AG04449 (cell line): Measurements from ENCODE around the gene MBTPS1.

Source experiments
- CTCF ChIA-PET: fragments of 350-600 bp; formaldehyde crosslinking; extraction: SDS; loops from one replicate; lab custom pipeline; 2021; ENCODE audit warnings: antibody characterized with exemption; lab: Yijun Ruan, JAX
- POLR2A ChIA-PET: fragments of 400-600, 350-600 bp; formaldehyde crosslinking; extraction: SDS; loops from one replicate; lab custom pipeline; 2020; ENCODE audit warnings: antibody characterized with exemption, inconsistent platforms; lab: Yijun Ruan, JAX
- DNase-seq: peaks from one replicate; pipeline ENCODE4 v3.0.0-alpha.2; 2010; ENCODE audit warnings: low read depth, low spot score
- H3K4me3 ChIP-seq: 2 replicates; pipeline ENCODE4 v1.5.1; 2011; ENCODE audit warnings: low read depth, mild to moderate bottlenecking, control low read depth, low read length
- TF ChIP-seq, protein P1 (sequence below): IDR thresholded peaks from one replicate; pipeline ENCODE4 v1.5.1; 2011; ENCODE audit warnings: mild to moderate bottlenecking, moderate library complexity, low read length, control low read depth, inconsistent platforms; ENCODE audit not compliant: insufficient read depth; ENCODE audit errors: missing control alignments

MBTPS1 gene

DNA sequence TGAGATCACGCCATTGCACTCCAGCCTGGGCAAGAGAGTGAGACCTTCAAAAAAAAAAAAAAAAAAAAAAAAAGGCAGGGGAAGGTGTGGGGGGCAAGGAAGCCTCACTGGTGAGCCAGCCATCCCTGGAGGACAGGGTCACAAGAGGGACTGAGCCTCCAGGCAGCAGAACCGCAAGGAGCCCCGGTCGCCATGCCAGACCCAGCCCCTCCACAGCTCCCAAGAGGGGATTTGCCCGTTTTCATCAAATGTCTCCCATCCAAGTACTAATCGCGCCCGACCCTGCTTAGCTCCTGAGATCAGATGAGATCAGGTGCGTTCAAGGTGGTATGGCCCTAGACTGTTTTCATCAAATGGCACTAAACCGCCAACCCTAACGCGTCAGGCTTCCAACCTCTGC is 77.0 kb downstream of the MBTPS1 start:
- no peak for DNase-seq
- no peak overlapping the region for H3K4me3 ChIP-seq
- CTCF ChIA-PET = interaction anchor here (1.6 to 6.9 kb wide), 4 partner anchors 22 to 113 kb away, joined by 4 to 33 read pairs (median 8); no protein-coding TSS in a partner anchor
- TF ChIP-seq, protein P1, sequence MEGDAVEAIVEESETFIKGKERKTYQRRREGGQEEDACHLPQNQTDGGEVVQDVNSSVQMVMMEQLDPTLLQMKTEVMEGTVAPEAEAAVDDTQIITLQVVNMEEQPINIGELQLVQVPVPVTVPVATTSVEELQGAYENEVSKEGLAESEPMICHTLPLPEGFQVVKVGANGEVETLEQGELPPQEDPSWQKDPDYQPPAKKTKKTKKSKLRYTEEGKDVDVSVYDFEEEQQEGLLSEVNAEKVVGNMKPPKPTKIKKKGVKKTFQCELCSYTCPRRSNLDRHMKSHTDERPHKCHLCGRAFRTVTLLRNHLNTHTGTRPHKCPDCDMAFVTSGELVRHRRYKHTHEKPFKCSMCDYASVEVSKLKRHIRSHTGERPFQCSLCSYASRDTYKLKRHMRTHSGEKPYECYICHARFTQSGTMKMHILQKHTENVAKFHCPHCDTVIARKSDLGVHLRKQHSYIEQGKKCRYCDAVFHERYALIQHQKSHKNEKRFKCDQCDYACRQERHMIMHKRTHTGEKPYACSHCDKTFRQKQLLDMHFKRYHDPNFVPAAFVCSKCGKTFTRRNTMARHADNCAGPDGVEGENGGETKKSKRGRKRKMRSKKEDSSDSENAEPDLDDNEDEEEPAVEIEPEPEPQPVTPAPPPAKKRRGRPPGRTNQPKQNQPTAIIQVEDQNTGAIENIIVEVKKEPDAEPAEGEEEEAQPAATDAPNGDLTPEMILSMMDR = no peak
- POLR2A ChIA-PET = no interaction called here

DNA sequence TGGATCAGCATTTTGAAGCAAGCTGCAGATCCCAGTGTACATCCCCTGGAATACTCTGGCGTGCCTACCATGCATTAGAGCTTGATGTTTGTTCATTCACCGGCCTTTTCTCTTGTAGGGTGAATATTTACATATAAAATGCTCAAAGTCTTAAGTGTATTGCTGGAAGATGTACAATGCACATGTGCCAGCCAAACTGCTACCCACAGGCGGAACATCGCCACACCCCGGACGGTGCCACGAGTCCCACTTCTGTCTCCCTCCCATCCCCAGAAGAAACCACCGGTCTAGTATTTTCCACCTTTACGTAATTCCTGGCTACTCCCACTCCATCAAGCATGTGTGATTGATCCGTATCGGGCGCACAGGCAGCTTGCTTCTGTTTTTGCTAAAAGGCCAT is 78.3 kb downstream of the MBTPS1 start:
- ChIA-PET CTCF (interaction anchor here (1.6 to 6.9 kb wide), 3 partner anchors 27 to 112 kb away, joined by 4 to 33 read pairs (median 8); no protein-coding TSS in a partner anchor), POLR2A (no interaction called here)
- DNase-seq = no peak
- TF ChIP-seq, protein P1 = no peak
- no peak overlapping the region for H3K4me3 ChIP-seq

DNA sequence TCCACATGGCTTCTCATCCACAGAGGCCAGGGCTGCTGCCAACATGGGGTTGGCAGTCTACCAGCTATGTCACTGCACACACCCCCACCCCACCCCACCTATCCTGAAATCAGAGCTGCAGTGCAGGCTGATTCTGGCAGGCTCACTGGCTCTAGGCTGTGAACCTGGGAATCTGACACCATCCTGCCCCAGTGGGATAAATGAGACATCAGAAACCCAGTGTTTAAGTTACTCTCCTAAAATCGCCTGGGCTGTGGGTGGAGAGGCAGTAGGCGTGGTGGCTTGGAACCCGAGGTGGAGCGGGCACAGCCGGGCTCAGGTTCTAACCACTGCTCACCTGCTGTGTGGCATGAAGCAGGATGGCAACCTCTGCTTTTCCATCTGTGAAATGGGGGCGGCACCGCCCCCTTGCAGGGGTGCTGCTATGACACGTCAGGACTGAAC is 79.7 kb downstream of the MBTPS1 start:
- ChIA-PET POLR2A (no interaction called here), CTCF (interaction anchor here (2.8 kb wide), 1 partner anchor 29 kb away, joined by 8 read pairs; no protein-coding TSS in a partner anchor)

DNA sequence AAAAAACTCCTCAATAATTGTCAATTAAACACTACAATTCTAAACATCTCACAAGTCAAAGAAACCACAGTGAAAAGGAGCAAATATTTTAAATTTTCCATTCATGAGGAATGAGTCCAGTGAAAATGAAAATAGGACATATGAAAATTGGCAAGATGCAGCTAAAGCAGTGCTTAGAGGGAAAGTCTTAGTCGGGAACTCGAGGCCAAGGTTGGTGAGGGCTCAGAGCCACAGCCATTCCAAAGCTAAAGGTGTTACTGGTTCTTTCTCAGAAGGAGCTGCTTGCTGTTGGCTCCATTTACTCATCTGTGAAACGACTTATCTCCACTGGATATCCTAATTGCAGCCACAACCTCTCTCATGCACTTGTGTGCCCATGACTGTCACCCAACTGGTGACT is 80.6 kb downstream of the MBTPS1 start:
- ChIA-PET POLR2A (no interaction called here), CTCF (interaction anchor here (0.9 kb wide), 1 partner anchor 8 kb away, joined by 3 read pairs; no protein-coding TSS in a partner anchor)
- no peak overlapping the region for H3K4me3 ChIP-seq
- DNase-seq = no peak
- TF ChIP-seq, protein P1 = no peak

More for the DNA sequence above, 79.7 kb downstream of the MBTPS1 start:
- no peak for DNase-seq
- TF ChIP-seq, protein P1 = no peak
- H3K4me3 ChIP-seq = no peak overlapping the region

DNA sequence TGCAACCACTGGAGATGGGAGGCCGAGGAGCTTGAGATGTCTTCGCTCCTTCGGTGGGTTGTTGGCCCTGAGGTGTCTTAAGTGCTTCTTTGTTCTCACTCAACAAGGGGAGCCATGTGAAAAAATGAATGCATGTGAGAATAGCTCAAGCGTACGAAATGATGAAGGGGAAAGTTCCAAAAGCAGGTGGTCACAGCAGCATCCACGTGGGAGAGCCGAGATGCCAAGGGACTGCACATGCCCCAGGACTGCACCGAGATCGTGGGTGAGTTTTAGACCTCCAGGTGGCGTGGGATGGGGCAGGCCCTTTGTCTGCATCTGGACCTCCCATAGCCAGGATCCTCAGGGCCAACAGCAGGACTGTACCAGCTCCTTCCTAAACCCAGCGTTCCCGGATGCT is 82.2 kb downstream of the MBTPS1 start:
- CTCF ChIA-PET = interaction anchor here (0.7 kb wide), 1 partner anchor 108 kb away, joined by 3 read pairs; no protein-coding TSS in a partner anchor
- POLR2A ChIA-PET = no interaction called here
- no peak for DNase-seq
- no peak overlapping the region for H3K4me3 ChIP-seq
- TF ChIP-seq, protein P1 = no peak

DNA sequence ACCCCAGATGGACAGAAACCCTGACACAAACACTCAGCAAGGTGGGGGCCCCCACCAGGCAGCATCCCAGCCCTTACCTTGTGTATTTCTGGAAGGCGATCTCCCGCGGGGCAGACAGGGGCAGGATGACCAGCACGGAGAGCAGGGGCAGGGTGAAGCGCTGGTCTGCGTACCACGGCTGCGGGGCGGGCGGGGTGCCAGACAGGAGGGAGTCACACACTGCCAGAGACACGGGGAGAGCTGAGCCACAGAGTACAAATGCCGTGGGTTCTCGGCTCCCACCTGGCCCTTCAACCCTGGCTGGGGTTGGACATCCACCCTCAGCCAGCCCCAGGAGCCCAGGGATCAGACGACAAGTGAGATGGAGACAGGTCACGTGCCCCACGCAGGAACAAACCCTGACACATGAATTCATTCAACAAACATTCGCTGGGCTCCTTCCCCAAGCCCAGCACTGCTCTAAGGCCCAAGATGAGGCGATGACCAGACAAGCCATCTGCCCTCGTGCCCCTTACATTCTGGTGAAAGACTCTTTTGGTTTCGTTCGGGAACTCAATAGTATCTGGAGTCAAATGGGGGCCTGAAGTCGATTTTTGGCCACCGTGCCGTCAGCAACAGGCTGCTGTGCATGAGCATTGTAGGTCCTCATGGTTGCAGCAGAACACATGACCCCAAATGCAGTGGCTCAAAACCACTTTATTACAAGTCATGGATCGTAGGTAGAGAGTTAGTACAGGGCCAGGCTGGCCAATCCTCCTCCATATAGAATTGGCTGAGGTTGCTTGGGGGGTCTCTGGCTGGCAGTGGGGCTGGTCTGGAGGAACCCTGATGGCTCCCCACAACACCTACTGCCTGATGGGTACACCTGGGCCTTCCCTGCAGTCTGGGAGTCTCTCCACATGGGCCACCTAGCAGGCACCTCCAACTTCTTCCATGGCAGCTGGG is 83.2 kb downstream of the MBTPS1 start:
- TF ChIP-seq, protein P1 = no peak
- no peak overlapping the region for H3K4me3 ChIP-seq
- POLR2A ChIA-PET = no interaction called here
- DNase-seq = no peak
- CTCF ChIA-PET = interaction anchor here (1.0 kb wide), 1 partner anchor 32 kb away, joined by 4 read pairs; no protein-coding TSS in a partner anchor
